Activated CD4-positive, alpha-beta memory T cell treated with anti-CD3 and anti-CD28 coated beads for 36 hours (primary cell): ENCODE results near the gene TARDBP. TPM values are rescaled to one million over a fixed set of nuclear protein-coding genes. Genes with fewer than 3 reads are reported as not detected.
"Not testable (repeated sequence)": the region's sequence is repeated elsewhere in the genome, so short reads cannot be mapped to it uniquely, and the experiment has no call there.

Source experiments
- CTCF ChIA-PET: fragments of 350-600 bp; sonication (Branson Sonifier 250); formaldehyde crosslinking; loops from one replicate; lab custom pipeline; 2021; ENCODE audit warnings: antibody characterized with exemption, inconsistent platforms; lab: Charles Lee
- POLR2A ChIA-PET: fragments of 350-600 bp; sonication (Branson Sonifier 250); formaldehyde crosslinking; loops from one replicate; lab custom pipeline; 2021; ENCODE audit warnings: antibody characterized with exemption; lab: Charles Lee
- DNase-seq: peaks from one replicate; pipeline ENCODE4 v3.0.0-alpha.2; 2020
- H3K27ac Mint-ChIP-seq: one replicate; pipeline ENCODE4 v1.8.0; 2021; ENCODE audit warnings: mixed read lengths
- H3K27me3 Mint-ChIP-seq: one replicate; pipeline ENCODE4 v1.8.0; 2021; ENCODE audit warnings: mixed read lengths
- H3K36me3 Mint-ChIP-seq: one replicate; pipeline ENCODE4 v1.8.0; 2021; ENCODE audit warnings: mixed read lengths
- H3K4me1 Mint-ChIP-seq: one replicate; pipeline ENCODE4 v1.8.0; 2021; ENCODE audit warnings: low read depth, mixed read lengths
- H3K4me3 Mint-ChIP-seq: one replicate; pipeline ENCODE4 v1.8.0; 2021; ENCODE audit warnings: mild to moderate bottlenecking, mixed read lengths
- H3K9me3 Mint-ChIP-seq: one replicate; pipeline ENCODE4 v1.8.0; 2021; ENCODE audit warnings: mixed read lengths
- intact Hi-C: fragments of 100-400 bp; cut with micrococcal nuclease; formaldehyde crosslinking; loops from one replicate; pipeline ENCODE4 v1.15.1; 2023
- total RNA-seq, 2 experiments: library from RNA; stranded (reverse); gene quantifications; one replicate each; pipeline ENCODE4 v1.2.3, GENCODE V29; 2021

Gene TARDBP
- total RNA-seq, 2 experiments from 2014 or later = 175 to 177 TPM

- intact Hi-C loops = loop anchor here (2.0 kb wide), 2 partner anchors 48 to 86 kb away; partner anchors contain the start of genes EXOSC10 and SRM
Measured at GRCh38 chr1:11013160-11013531, 692 bp downstream of the TARDBP start.

DNA sequence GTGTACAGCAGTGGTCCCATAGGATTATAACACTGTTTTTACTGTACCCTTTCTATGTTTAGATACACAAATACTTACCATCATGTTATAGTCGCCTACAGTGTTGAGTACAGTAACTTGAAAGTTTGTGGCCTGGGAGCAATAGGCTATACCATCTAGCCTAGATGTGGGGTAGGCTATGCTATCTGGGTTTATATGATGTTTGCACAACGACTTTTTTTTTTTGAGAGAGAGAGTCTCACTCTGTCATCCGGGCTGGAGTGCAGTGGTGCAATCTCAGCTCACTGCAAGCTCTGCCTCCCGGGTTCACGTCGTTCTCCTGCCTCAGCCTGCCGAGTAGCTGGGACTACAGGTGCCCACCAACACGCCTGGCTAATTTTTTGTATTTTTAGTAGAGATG lies 6.9 kb downstream of the TARDBP start:
- H3K27me3 Mint-ChIP-seq, H3K4me3 Mint-ChIP-seq, DNase-seq, intact Hi-C loops, POLR2A ChIA-PET, H3K27ac Mint-ChIP-seq, H3K9me3 Mint-ChIP-seq: not testable (repeated sequence)
- Mint-ChIP-seq H3K4me1 (peaks cover 32% of the 10 kb centered on the region), H3K36me3 (peaks cover 64% of the 10 kb centered on the region)
- CTCF ChIA-PET = interaction anchor here (0.6 kb wide), 1 partner anchor 22 kb away, joined by 3 read pairs; no protein-coding TSS in a partner anchor

More at GRCh38 chr1:11013160-11013531, 692 bp downstream of the TARDBP start:
- Mint-ChIP-seq H3K36me3 (peaks cover 32% of the 10 kb centered on the region), H3K27ac (peak overlapping the region; percentile 87), H3K4me3 (peak overlapping the region; percentile 87), H3K9me3 (no peaks in the 10 kb centered on the region), H3K4me1 (peaks cover 31% of the 10 kb centered on the region), H3K27me3 (no peaks in the 10 kb centered on the region)
- ChIA-PET POLR2A (interaction anchor here (0.8 to 1.4 kb wide), 3 partner anchors 19 to 86 kb away, joined by 3 to 4 read pairs (median 3); no protein-coding TSS in a partner anchor), CTCF (interaction anchor here (0.5 to 2.4 kb wide), 3 partner anchors 24 to 651 kb away, joined by 3 to 18 read pairs (median 3); partner anchors contain the start of gene FBXO6)
- DNase-seq = no peak

DNA sequence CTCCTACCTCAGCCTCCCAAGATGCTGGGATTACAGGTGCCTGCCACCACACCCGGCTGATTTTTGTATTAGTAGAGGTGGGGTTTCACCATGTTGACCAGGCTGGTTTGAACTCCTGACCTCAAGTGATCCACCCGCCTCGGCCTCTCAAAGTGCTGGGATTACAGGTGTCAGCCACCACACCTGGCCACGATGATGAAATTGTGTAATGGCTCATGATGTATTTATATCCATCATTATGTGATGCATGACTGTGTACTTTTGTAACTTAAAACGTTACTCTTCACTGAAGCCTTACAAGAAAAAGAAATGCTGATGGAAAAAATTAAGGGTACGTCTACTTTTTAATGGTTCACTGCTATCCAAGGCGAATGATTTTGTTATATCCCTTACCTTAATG lies 7.5 kb downstream of the TARDBP start:
- ChIA-PET CTCF (interaction anchor here (1.1 kb wide), 1 partner anchor 18 kb away, joined by 8 read pairs; no protein-coding TSS in a partner anchor), POLR2A (no interaction called here)
- Mint-ChIP-seq H3K27ac (no peak overlapping the region), H3K27me3 (no peaks in the 10 kb centered on the region), H3K9me3 (no peaks in the 10 kb centered on the region), H3K36me3 (peaks cover 64% of the 10 kb centered on the region), H3K4me3 (no peak overlapping the region), H3K4me1 (peaks cover 32% of the 10 kb centered on the region)
- no peak for DNase-seq
- intact Hi-C loops = no loop called here

DNA sequence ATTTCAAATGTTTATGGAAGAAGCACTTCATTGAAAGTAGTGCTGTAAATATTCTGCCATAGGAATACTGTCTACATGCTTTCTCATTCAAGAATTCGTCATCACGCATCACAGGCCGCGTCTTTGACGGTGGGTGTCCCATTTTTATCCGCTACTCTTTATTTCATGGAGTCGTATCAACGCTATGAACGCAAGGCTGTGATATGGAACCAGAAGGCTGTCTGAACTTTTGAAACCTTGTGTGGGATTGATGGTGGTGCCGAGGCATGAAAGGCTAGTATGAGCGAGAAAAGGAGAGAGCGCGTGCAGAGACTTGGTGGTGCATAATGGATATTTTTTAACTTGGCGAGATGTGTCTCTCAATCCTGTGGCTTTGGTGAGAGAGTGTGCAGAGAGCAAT lies 10.7 kb downstream of the TARDBP start:
- no peak overlapping the region for H3K27ac Mint-ChIP-seq

GRCh38 chr1:11024154-11024873 lies 11.9 kb downstream of the TARDBP start:
- Mint-ChIP-seq H3K36me3 (peaks cover 43% of the 10 kb centered on the region), H3K9me3 (no peaks in the 10 kb centered on the region), H3K27ac (peak overlapping the region; percentile 67), H3K27me3 (no peaks in the 10 kb centered on the region), H3K4me1 (peaks cover 16% of the 10 kb centered on the region), H3K4me3 (no peak overlapping the region)
- ChIA-PET CTCF (interaction anchor here (0.6 to 2.1 kb wide), 3 partner anchors 13 to 621 kb away, joined by 3 to 10 read pairs (median 4); no protein-coding TSS in a partner anchor), POLR2A (no interaction called here)
- DNase-seq = no peak
- intact Hi-C loops = no loop called here

More for the DNA sequence above, 10.7 kb downstream of the TARDBP start:
- no peak for DNase-seq
- CTCF ChIA-PET = no interaction called here
- H3K27me3 Mint-ChIP-seq = no peaks in the 10 kb centered on the region
- no peaks in the 10 kb centered on the region for H3K9me3 Mint-ChIP-seq
- H3K4me3 Mint-ChIP-seq = no peak overlapping the region
- peaks cover 52% of the 10 kb centered on the region for H3K36me3 Mint-ChIP-seq
- intact Hi-C loops = no loop called here
- POLR2A ChIA-PET = no interaction called here
- H3K4me1 Mint-ChIP-seq = peaks cover 22% of the 10 kb centered on the region

DNA sequence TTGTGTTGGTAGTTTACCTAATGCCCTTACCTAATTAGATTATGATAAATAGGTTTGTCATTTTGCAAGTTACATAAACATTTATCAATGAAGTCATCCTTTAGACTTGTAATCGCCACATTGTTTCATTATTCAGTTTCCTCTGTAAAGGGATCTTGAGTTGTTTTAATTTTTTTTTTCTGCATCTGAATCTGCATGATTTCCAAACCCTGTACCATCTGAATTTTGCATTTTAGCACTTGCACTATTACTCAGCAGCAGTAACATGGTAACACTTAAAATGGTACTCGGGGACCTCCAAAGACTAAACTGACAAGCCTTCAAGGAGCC lies 12.4 kb downstream of the TARDBP start:
- CTCF ChIA-PET = interaction anchor here (1.2 to 2.1 kb wide), 2 partner anchors 13 to 621 kb away, joined by 4 to 10 read pairs; no protein-coding TSS in a partner anchor
- H3K4me3 Mint-ChIP-seq = no peak overlapping the region
- intact Hi-C loops = no loop called here
- no peaks in the 10 kb centered on the region for H3K27me3 Mint-ChIP-seq
- DNase-seq = no peak
- H3K36me3 Mint-ChIP-seq = peaks cover 40% of the 10 kb centered on the region
- H3K9me3 Mint-ChIP-seq = no peaks in the 10 kb centered on the region
- H3K4me1 Mint-ChIP-seq = peaks cover 16% of the 10 kb centered on the region
- POLR2A ChIA-PET = no interaction called here
- peak overlapping the region; percentile 67 for H3K27ac Mint-ChIP-seq

DNA sequence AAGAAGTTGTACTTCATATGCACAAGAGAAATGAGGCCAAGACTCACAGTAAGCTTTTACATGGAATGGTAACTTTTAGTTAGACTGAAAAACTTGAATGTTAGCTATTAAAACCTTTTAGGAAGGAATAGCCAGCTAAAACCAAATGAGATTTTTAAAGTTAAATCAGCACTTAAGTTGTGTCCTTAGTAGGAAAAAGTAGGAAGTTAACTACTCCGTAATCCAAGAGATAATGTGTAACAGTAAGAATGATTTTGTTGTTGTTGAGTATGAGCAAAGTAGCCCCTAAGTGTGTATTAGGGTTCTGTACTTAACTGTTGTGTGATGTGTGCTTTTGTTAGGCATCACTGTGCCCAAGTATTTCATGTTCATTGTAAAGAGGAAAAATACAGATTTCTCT lies 13.2 kb downstream of the TARDBP start:
- DNase-seq = no peak
- intact Hi-C loops = no loop called here
- no peak overlapping the region for H3K4me3 Mint-ChIP-seq
- peaks cover 36% of the 10 kb centered on the region for H3K36me3 Mint-ChIP-seq
- peaks cover 16% of the 10 kb centered on the region for H3K4me1 Mint-ChIP-seq
- H3K27ac Mint-ChIP-seq = peak overlapping the region; percentile 38
- H3K27me3 Mint-ChIP-seq = no peaks in the 10 kb centered on the region
- ChIA-PET CTCF (interaction anchor here (1.2 to 2.1 kb wide), 2 partner anchors 12 to 620 kb away, joined by 4 to 10 read pairs; no protein-coding TSS in a partner anchor), POLR2A (no interaction called here)
- H3K9me3 Mint-ChIP-seq = no peaks in the 10 kb centered on the region

DNA sequence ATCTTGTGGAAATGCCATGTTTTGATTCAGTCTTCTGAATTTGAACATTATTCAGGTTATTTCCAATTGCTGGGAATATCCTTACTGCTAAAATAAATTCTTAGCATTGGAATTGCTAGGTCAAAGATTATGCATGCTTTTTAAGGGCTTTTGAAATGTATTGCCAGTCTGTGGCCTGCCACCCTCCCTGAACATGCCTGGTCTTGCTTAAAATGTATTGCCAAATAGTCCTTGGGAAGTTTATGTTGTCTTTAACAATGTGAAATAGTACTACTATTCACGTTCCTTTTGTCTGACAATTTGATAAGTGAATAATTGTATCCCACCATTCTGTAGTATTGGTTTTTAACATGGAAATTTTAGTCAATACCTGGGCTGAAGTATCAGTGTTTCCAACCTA lies 13.6 kb downstream of the TARDBP start:
- no peaks in the 10 kb centered on the region for H3K27me3 Mint-ChIP-seq
- ChIA-PET POLR2A (no interaction called here), CTCF (interaction anchor here (2.1 kb wide), 1 partner anchor 11 kb away, joined by 10 read pairs; no protein-coding TSS in a partner anchor)
- H3K27ac Mint-ChIP-seq = peak overlapping the region; percentile 38
- H3K4me1 Mint-ChIP-seq = peaks cover 16% of the 10 kb centered on the region
- no peak for DNase-seq
- H3K9me3 Mint-ChIP-seq = no peaks in the 10 kb centered on the region
- H3K4me3 Mint-ChIP-seq = no peak overlapping the region
- H3K36me3 Mint-ChIP-seq = peaks cover 35% of the 10 kb centered on the region
- intact Hi-C loops = no loop called here

GRCh38 chr1:11026903-11027302 lies 14.4 kb downstream of the TARDBP start:
- Mint-ChIP-seq H3K27me3 (no peaks in the 10 kb centered on the region), H3K36me3 (peaks cover 27% of the 10 kb centered on the region), H3K27ac (no peak overlapping the region), H3K9me3 (no peaks in the 10 kb centered on the region), H3K4me1 (peaks cover 15% of the 10 kb centered on the region), H3K4me3 (no peak overlapping the region)
- DNase-seq = no peak
- intact Hi-C loops = no loop called here
- ChIA-PET CTCF (no interaction called here), POLR2A (no interaction called here)

DNA sequence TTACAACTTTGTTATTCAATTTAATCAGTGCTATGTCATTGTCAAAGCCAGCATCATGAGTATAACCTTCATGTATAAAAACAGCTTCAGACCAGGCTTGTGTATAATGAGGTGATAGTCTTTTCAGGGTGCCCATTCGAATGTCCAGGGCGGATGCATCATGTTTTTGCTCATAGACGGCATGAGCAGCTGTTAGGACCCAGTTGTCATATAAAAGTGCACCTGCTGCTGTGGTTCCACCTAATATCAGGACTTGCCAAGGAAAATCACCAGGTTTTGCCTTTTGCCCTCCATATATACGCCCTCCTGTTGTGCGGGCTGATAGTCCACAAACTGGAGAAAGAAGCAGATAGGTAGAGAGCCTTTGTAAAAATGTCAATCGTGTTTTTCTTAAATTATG lies 14.9 kb downstream of the TARDBP start:
- H3K4me1 Mint-ChIP-seq = peaks cover 13% of the 10 kb centered on the region
- H3K27me3 Mint-ChIP-seq = no peaks in the 10 kb centered on the region
- ChIA-PET CTCF (interaction anchor here (0.7 kb wide), 1 partner anchor 10 kb away, joined by 4 read pairs; no protein-coding TSS in a partner anchor), POLR2A (no interaction called here)
- H3K36me3 Mint-ChIP-seq = peaks cover 23% of the 10 kb centered on the region
- DNase-seq = no peak
- H3K4me3 Mint-ChIP-seq = no peak overlapping the region
- no peak overlapping the region for H3K27ac Mint-ChIP-seq
- intact Hi-C loops = no loop called here
- no peaks in the 10 kb centered on the region for H3K9me3 Mint-ChIP-seq

GRCh38 chr1:11028018-11028417 lies 15.6 kb downstream of the TARDBP start:
- no peak for DNase-seq
- intact Hi-C loops = no loop called here
- peaks cover 13% of the 10 kb centered on the region for H3K4me1 Mint-ChIP-seq
- peaks cover 17% of the 10 kb centered on the region for H3K36me3 Mint-ChIP-seq
- POLR2A ChIA-PET = interaction anchor here (1.5 kb wide), 1 partner anchor 10 kb away, joined by 4 read pairs; no protein-coding TSS in a partner anchor
- no peak overlapping the region for H3K4me3 Mint-ChIP-seq
- no peaks in the 10 kb centered on the region for H3K27me3 Mint-ChIP-seq
- CTCF ChIA-PET = interaction anchor here (0.7 kb wide), 1 partner anchor 9 kb away, joined by 4 read pairs; no protein-coding TSS in a partner anchor
- H3K9me3 Mint-ChIP-seq = no peaks in the 10 kb centered on the region
- H3K27ac Mint-ChIP-seq = no peak overlapping the region

- intact Hi-C loops = no loop called here
- Mint-ChIP-seq H3K4me3 (no peak overlapping the region), H3K36me3 (no peaks in the 10 kb centered on the region), H3K27ac (no peak overlapping the region), H3K4me1 (no peaks in the 10 kb centered on the region), H3K27me3 (no peaks in the 10 kb centered on the region), H3K9me3 (no peaks in the 10 kb centered on the region)
- ChIA-PET POLR2A (no interaction called here), CTCF (no interaction called here)
- no peak for DNase-seq
Measured at GRCh38 chr1:11030865-11031264, 18.4 kb downstream of the TARDBP start.
